NCI-H2081 treated with DMSO at 0.1 percent for 48 hours (cell line): ENCODE results near the gene TIMM23B.
"Not testable (repeated sequence)": the region's sequence is repeated elsewhere in the genome, so short reads cannot be mapped to it uniquely, and the experiment has no call there.

Source experiments
- DNase-seq: peaks from one replicate; lab custom pipeline; 2025; lab: John Stamatoyannopoulos, UW

Gene TIMM23B

DNA sequence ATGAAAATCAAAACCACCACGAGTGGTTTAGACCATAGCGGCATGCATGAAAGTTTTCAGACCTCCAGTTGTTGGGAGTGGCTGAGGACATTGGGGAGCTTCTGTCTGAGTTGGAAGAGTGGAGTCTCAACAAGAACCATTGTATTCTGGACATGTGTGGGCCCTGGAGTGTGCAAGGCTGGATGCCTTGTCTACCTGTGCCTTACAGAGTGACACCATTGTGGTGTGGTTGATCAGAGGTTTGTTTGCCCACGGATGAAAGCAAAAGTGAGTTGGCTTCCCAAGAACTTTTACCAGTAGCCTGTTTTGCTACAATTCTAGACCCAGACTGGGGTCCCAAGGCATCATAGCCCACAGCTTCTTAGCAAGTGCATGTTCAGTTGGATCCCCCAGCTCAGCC is 35.9 kb downstream of the TIMM23B start:
- not testable (repeated sequence) for DNase-seq

DNA sequence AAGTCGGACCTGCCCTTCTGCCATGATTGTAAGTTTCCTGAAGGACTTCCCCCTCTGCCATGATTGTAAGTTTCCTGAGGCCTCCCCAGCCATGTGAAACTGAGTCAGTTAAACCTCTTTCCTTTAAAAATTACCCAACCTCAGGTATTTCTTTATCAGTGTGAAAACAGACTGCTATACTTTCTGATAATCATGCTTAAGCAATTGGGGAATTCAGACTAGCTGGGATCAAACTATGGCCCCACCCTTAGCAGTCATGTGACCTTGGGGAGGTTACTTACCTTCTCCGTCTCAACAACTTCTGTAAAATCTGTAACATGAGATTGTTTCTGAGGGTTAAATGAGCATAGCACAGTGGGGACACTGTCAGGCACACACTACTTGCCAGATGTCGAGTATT is 45.4 kb downstream of the TIMM23B start:
- not testable (repeated sequence) for DNase-seq

DNA sequence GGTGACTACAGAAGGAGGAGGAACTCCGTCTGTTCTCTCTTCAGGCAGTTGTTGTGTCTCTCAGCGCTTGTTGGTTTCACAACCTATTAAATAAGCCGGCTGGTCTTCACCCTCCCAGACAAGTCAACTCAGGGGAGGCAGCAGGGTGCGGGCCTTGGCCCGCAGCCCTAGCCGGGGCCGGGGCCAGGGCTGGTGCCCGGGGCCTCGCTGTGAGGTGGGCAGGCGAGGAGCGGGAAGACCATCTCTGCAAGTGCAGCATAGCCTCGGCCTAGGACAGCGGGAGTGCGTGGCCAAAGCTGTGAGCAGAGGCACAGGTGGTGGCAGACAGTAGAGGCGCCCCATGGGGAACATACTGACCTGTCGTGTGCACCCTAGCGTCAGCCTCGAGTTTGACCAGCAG is 46.5 kb downstream of the TIMM23B start, which contains the start of gene AGAP6:
Gene AGAP6, plus strand, starts transcription at position 31 of the 400 bp plus-strand sequence. Its CDS starts 310 bp downstream, at position 341.
- not testable (repeated sequence) for DNase-seq

DNA sequence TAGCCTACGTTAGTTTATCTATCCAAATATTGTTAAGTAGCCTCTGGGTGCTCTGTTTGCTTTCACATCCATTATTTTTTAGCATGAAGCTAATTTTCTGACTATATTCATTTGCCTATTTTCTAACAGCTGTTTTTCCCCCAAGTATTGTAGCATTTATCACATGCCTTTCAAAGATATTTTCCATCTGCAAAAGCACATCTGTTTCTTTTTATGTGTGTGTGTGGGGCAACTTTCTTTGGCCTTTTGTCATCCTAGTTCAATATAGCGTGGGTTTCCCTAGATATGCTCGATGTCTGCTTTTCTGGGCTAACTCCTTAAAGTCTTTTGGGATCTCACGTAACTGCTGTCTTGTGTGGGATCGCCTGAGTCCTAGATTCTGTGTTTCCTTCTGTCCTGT is 53.5 kb downstream of the TIMM23B start:
- not testable (repeated sequence) for DNase-seq

DNA sequence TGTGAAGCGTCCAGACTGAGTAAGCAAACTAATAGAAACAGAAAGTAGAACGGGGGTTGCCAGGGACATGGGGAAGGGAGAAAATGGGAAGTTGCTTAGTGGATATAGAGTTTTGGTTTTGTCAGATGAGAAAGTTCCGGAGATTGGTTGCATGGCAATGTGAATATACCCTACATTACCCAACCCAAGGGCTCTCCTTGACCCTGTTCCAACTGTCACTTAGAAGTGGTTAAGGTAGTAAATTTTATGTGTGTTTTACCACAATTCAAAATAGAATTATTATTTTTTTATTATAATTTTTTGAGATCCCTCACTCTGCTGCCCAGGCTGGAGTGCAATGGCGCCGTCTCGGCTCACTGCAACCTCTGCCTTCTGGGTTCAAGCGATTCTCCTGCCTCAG is 72.2 kb downstream of the TIMM23B start:
- DNase-seq: not testable (repeated sequence)

DNA sequence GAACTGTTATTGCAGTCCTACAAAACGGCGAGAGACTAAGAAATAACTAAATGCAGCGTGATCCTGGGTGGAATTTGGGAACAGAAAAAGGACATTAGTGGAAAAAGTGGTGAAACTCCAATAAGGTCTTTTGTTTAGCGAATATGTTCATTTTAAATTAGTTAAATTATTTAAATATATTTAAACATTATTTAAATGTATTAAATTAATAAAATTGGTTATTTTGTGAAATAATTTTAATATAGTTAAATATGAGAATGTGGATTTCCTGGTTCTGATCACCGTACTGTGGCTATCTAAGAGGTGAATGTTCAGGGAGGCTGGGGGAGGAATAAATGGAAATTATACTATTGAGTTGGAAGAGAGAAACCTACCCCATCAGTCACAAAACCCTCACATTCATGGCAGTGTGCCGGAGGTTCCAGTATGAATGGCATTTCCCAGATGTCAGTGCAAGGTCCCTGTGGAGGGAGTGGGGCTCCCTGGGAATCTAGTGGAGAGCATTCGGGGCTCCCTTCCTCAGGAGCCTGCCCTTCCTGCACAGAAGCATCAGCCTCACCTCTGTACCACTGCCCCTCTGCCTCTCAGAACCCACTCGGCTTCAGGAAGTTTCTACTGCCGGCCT is 73.9 kb downstream of the TIMM23B start:
- DNase-seq: not testable (repeated sequence)

DNA sequence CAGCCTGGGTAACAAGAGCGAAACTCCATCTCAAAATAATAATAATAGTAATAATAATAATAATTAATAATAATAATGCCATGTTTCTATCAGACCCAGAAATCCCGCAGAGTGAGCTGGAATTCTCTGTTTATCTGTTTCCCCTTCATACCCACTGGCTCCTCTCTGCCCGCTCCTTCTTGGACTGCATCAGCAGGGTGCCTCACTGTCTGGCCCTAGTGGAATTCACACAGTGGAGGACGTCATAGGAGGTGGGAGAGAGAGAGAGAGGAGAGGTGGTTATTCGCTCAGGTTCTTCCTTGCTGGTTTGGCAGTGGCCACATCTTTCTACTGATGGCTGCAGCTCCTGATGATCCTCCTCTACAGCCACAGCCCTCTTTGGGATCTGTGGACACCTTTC is 75.1 kb downstream of the TIMM23B start:
- DNase-seq: not testable (repeated sequence)

DNA sequence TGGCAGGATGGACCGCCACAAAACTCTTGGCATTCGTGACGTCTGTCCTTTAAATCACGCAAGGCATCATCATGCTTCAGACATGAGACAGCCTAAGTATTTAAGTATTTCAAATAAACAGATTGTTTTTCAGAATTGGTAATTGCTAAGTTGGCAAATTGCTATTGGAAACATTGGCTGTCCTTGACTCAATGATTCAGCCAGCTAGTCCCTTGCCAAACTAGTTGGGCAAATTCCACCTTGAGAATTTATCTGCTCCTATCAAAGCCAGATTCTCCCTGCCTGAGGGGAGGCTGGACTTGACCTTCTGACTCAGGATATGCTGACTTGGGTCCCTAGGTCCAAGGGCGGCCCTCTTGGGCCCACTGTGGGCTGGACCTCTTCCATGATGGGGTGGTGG is 75.8 kb downstream of the TIMM23B start:
- DNase-seq: not testable (repeated sequence)

DNA sequence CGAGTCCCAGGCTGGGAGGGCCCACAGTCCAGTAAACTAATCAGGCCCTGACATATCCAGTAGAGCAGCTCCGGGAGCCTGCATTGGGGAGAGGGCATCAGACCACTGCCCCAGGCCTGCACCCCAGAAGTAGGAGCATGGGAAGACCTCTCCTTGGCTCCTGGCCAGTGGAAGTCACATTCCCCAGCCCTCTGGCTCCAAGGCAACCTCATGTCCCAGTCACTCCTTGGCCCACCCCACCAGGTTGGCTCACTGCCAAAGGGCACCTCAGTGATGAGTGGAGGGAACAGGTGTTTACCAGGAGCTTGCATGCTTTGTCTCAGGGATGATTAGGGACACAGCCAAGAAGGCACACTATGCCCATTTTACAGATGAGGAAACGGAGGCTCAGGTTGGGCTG is 77.4 kb downstream of the TIMM23B start:
- not testable (repeated sequence) for DNase-seq

DNA sequence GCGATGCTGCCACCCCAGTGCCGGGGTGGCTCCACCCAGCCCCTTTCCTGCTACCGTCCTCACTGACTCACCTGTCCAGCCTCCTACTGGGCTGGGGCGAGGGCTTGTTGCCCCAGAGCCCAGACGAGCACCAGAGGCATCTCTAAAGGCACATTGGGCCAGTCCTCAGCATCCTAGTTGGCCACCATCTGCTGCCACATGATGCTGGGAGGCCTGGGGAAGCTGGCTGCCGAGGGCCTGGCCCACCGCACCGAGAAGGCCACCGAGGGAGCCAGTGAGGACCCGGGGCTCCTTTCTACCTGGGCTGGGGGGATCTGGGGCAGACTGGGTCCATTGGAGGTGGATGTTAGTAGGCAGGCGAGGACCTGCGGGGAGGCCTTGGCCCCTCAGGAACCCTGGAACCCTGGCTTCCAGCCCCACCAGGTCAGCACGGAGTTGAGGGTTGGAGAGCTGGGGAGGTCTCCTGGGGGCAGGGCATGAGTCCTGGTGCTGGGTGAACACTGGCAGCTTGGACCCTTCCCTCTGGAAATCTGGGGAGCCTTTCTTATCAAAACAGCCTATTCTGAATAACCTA is 78.7 kb downstream of the TIMM23B start:
- DNase-seq: not testable (repeated sequence)

DNA sequence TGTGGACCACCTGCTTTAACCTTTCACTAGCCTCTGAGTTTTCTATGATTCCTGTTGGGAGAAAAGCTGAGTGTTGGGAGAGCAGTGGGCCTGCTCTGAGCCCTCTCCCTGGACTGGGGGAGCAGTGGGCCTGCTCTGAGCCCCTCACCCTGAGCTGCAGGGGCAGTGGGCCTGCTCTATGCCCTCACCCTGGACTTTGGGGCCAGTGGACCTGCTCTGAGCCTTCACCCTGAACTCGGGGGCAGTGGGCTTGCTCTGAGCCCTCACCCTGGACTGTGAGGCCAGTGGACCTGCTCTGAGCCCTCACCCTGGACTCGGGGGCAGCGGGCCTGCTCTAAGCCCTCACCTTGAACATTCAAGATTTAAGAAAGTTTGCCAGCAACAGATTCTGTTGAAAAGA is 79.8 kb downstream of the TIMM23B start:
- no peak for DNase-seq
